ENCODE data around the gene NDUFS6.

The NDUFS6 gene

DNA sequence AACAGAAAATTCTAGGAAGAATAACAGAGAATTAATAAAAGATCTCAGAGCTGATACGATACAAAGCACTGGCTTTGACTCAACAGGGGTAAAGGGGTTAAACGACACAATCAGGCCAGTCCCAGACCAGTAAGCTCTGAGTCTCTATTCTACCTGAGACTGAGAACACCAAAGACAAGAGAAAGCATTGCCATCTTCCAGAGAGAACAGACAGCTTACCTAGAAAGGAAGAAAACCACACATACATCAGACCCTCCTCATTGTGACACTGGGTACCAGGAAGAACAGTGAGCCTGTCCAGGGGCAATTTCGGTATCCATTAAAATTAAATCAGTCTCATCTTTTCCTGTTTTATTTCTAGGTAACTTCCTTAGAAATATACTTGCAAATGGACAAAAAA, 42.6 kb upstream of the NDUFS6 start:
- Histone ChIP-seq H3K27me3 (ENCODE audit: insufficient read depth, low read length) (no peaks in the 10 kb centered on the region), H2AFZ (ENCODE audit: insufficient read depth, low read length, poor library complexity) (no peak overlapping the region), H3K27ac (ENCODE audit: low read depth, low read length) (no peak overlapping the region), H3K36me3 (ENCODE audit: control insufficient read depth in 1 of 2, insufficient read depth in 2 of 2, low read length in 2 of 2) (no peaks in the 10 kb centered on the region), H4K12ac (ENCODE audit: low read depth, low read length) (no peak overlapping the region), H3K4me3 (ENCODE audit: low read depth, low read length) (no peak overlapping the region), H3K23ac (ENCODE audit: low read length) (no peak overlapping the region), H3K18ac (ENCODE audit: low read length) (no peak overlapping the region), H3K4ac (ENCODE audit: low read depth, low read length) (no peak overlapping the region), H3K14ac (ENCODE audit: low read length) (no peak overlapping the region), H4K8ac (ENCODE audit: low read depth, low read length) (no peak overlapping the region), H4K91ac (ENCODE audit: low read depth, low read length) (no peak overlapping the region), H3K79me1 (ENCODE audit: low read length) (no peaks in the 10 kb centered on the region), H2BK12ac (ENCODE audit: low read length) (no peak overlapping the region), H3K9ac (ENCODE audit: low read length) (no peak overlapping the region), H2AK5ac (ENCODE audit: low read length) (no peak overlapping the region), H2BK5ac (ENCODE audit: low read depth, low read length, poor library complexity) (no peak overlapping the region), H2BK120ac (ENCODE audit: insufficient read depth, low read length, poor library complexity) (no peak overlapping the region), H3K4me1 (ENCODE audit: control insufficient read depth in 1 of 2, insufficient read depth in 2 of 2, low read length in 2 of 2) (no peaks in the 10 kb centered on the region), H3K9me3 (ENCODE audit: insufficient read depth, low read depth, low read length) (no peaks in the 10 kb centered on the region), H3K4me2 (ENCODE audit: low read length) (no peak overlapping the region), H3K79me2 (ENCODE audit: control insufficient read depth, insufficient read depth, low read length, poor library complexity) (no peaks in the 10 kb centered on the region)
- DNase-seq, result no peak
- no CpG with 5 or more reads among the region's 3 CpGs for WGBS (ENCODE audit: extremely low coverage, insufficient coverage, insufficient read length)

DNA sequence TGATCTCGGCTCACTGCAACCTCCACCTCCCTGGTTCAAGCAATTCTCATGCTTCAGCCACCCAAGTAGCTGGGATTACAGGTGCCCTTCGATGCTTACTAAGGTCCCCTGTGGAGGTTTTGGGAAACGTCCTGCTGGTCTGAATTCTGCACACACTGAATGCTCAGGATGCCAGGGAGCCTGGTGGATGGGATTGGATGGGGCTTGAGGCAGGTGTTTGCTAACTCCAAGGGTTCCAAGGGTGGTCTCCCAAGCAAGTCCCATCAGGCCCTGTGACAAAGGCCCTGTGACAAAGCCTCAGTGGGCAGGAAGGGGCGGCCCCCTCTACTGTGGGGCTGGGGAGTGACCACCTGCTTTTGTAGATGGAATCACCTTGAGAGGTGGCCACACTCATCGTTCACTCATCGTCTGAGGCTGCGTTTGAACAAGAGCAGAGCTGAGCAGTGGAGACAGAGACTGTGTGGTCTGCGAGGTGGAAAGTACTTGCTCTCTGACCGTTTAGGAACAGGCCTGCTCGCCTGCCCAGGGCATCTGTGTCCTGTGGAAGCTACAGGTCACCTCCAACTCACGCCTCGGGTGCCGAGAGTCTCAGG, 41.7 kb upstream of the NDUFS6 start:
- no peaks in the 10 kb centered on the region for H3K27me3 ChIP-seq (ENCODE audit: insufficient read depth, low read length)

GRCh38 chr5:1760231-1760630, 41.0 kb upstream of the NDUFS6 start:
- H4K12ac ChIP-seq (ENCODE audit: low read depth, low read length), result no peak overlapping the region
- H3K36me3 ChIP-seq (ENCODE audit: control insufficient read depth in 1 of 2, insufficient read depth in 2 of 2, low read length in 2 of 2), result no peaks in the 10 kb centered on the region
- H4K91ac ChIP-seq (ENCODE audit: low read depth, low read length), result no peak overlapping the region
- H3K23ac ChIP-seq (ENCODE audit: low read length), result no peak overlapping the region
- H2BK5ac ChIP-seq (ENCODE audit: low read depth, low read length, poor library complexity), result no peak overlapping the region
- H3K4me2 ChIP-seq (ENCODE audit: low read length), result no peak overlapping the region
- H2AFZ ChIP-seq (ENCODE audit: insufficient read depth, low read length, poor library complexity), result no peak overlapping the region
- H3K4me1 ChIP-seq (ENCODE audit: control insufficient read depth in 1 of 2, insufficient read depth in 2 of 2, low read length in 2 of 2), result no peaks in the 10 kb centered on the region
- no peaks in the 10 kb centered on the region for H3K79me2 ChIP-seq (ENCODE audit: control insufficient read depth, insufficient read depth, low read length, poor library complexity)
- no peak overlapping the region for H3K14ac ChIP-seq (ENCODE audit: low read length)
- H3K4ac ChIP-seq (ENCODE audit: low read depth, low read length), result no peak overlapping the region
- H2BK120ac ChIP-seq (ENCODE audit: insufficient read depth, low read length, poor library complexity), result no peak overlapping the region
- H2AK5ac ChIP-seq (ENCODE audit: low read length), result no peak overlapping the region
- no peak overlapping the region for H3K27ac ChIP-seq (ENCODE audit: low read depth, low read length)
- H2BK12ac ChIP-seq (ENCODE audit: low read length), result no peak overlapping the region
- no peak overlapping the region for H3K18ac ChIP-seq (ENCODE audit: low read length)
- H3K9me3 ChIP-seq (ENCODE audit: insufficient read depth, low read depth, low read length), result no peaks in the 10 kb centered on the region
- no peaks in the 10 kb centered on the region for H3K79me1 ChIP-seq (ENCODE audit: low read length)
- WGBS (ENCODE audit: extremely low coverage, insufficient coverage, insufficient read length), result no CpG with 5 or more reads among the region's 4 CpGs
- no peak for DNase-seq
- no peaks in the 10 kb centered on the region for H3K27me3 ChIP-seq (ENCODE audit: insufficient read depth, low read length)
- H4K8ac ChIP-seq (ENCODE audit: low read depth, low read length), result no peak overlapping the region
- H3K9ac ChIP-seq (ENCODE audit: low read length), result no peak overlapping the region
- H3K4me3 ChIP-seq (ENCODE audit: low read depth, low read length), result no peak overlapping the region

More for the DNA sequence above, 41.7 kb upstream of the NDUFS6 start:
- no peaks in the 10 kb centered on the region for H3K79me1 ChIP-seq (ENCODE audit: low read length)
- H3K23ac ChIP-seq (ENCODE audit: low read length), result no peak overlapping the region
- no peak overlapping the region for H3K14ac ChIP-seq (ENCODE audit: low read length)
- no peak overlapping the region for H3K4me3 ChIP-seq (ENCODE audit: low read depth, low read length)
- H2BK120ac ChIP-seq (ENCODE audit: insufficient read depth, low read length, poor library complexity), result no peak overlapping the region
- H3K4ac ChIP-seq (ENCODE audit: low read depth, low read length), result no peak overlapping the region
- H2BK5ac ChIP-seq (ENCODE audit: low read depth, low read length, poor library complexity), result no peak overlapping the region
- H3K18ac ChIP-seq (ENCODE audit: low read length), result no peak overlapping the region
- no peak overlapping the region for H3K4me2 ChIP-seq (ENCODE audit: low read length)
- H3K27ac ChIP-seq (ENCODE audit: low read depth, low read length), result no peak overlapping the region
- H4K91ac ChIP-seq (ENCODE audit: low read depth, low read length), result no peak overlapping the region
- no peak for DNase-seq
- H4K12ac ChIP-seq (ENCODE audit: low read depth, low read length), result no peak overlapping the region
- no peaks in the 10 kb centered on the region for H3K36me3 ChIP-seq (ENCODE audit: control insufficient read depth in 1 of 2, insufficient read depth in 2 of 2, low read length in 2 of 2)
- no peaks in the 10 kb centered on the region for H3K4me1 ChIP-seq (ENCODE audit: control insufficient read depth in 1 of 2, insufficient read depth in 2 of 2, low read length in 2 of 2)
- no peak overlapping the region for H4K8ac ChIP-seq (ENCODE audit: low read depth, low read length)
- no CpG with 5 or more reads among the region's 13 CpGs for WGBS (ENCODE audit: extremely low coverage, insufficient coverage, insufficient read length)
- no peak overlapping the region for H2AK5ac ChIP-seq (ENCODE audit: low read length)
- no peak overlapping the region for H2AFZ ChIP-seq (ENCODE audit: insufficient read depth, low read length, poor library complexity)
- H3K9me3 ChIP-seq (ENCODE audit: insufficient read depth, low read depth, low read length), result no peaks in the 10 kb centered on the region
- no peak overlapping the region for H3K9ac ChIP-seq (ENCODE audit: low read length)
- H3K79me2 ChIP-seq (ENCODE audit: control insufficient read depth, insufficient read depth, low read length, poor library complexity), result no peaks in the 10 kb centered on the region
- H2BK12ac ChIP-seq (ENCODE audit: low read length), result no peak overlapping the region

GRCh38 chr5:1760656-1761452, 40.4 kb upstream of the NDUFS6 start:
- WGBS (ENCODE audit: extremely low coverage, insufficient coverage, insufficient read length), result no CpG with 5 or more reads among the region's 28 CpGs
- Histone ChIP-seq H3K27me3 (ENCODE audit: insufficient read depth, low read length) (no peaks in the 10 kb centered on the region), H3K4me3 (ENCODE audit: low read depth, low read length) (no peak overlapping the region), H3K36me3 (ENCODE audit: control insufficient read depth in 1 of 2, insufficient read depth in 2 of 2, low read length in 2 of 2) (no peaks in the 10 kb centered on the region), H3K4ac (ENCODE audit: low read depth, low read length) (no peak overlapping the region), H3K9ac (ENCODE audit: low read length) (no peak overlapping the region), H3K18ac (ENCODE audit: low read length) (no peak overlapping the region), H3K27ac (ENCODE audit: low read depth, low read length) (no peak overlapping the region), H4K12ac (ENCODE audit: low read depth, low read length) (no peak overlapping the region), H2BK120ac (ENCODE audit: insufficient read depth, low read length, poor library complexity) (no peak overlapping the region), H4K91ac (ENCODE audit: low read depth, low read length) (no peak overlapping the region), H3K23ac (ENCODE audit: low read length) (no peak overlapping the region), H3K14ac (ENCODE audit: low read length) (no peak overlapping the region), H2AK5ac (ENCODE audit: low read length) (no peak overlapping the region), H2BK5ac (ENCODE audit: low read depth, low read length, poor library complexity) (no peak overlapping the region), H3K4me2 (ENCODE audit: low read length) (no peak overlapping the region), H3K79me1 (ENCODE audit: low read length) (no peaks in the 10 kb centered on the region), H2AFZ (ENCODE audit: insufficient read depth, low read length, poor library complexity) (no peak overlapping the region), H3K79me2 (ENCODE audit: control insufficient read depth, insufficient read depth, low read length, poor library complexity) (no peaks in the 10 kb centered on the region), H3K9me3 (ENCODE audit: insufficient read depth, low read depth, low read length) (no peaks in the 10 kb centered on the region), H2BK12ac (ENCODE audit: low read length) (no peak overlapping the region), H4K8ac (ENCODE audit: low read depth, low read length) (no peak overlapping the region), H3K4me1 (ENCODE audit: control insufficient read depth in 1 of 2, insufficient read depth in 2 of 2, low read length in 2 of 2) (no peaks in the 10 kb centered on the region)
- DNase-seq, result no peak
